Measurements from ENCODE around the gene NOC3L. TPM values are rescaled to one million over a fixed set of nuclear protein-coding genes. Genes with fewer than 3 reads are reported as not detected.
A peak's percentile ranks its signal among the peaks of the same experiment; 100 is the strongest.

Gene NOC3L
- polyA plus RNA-seq, 3 donors: 2.4 to 3.0 (median 2.7) TPM

DNA sequence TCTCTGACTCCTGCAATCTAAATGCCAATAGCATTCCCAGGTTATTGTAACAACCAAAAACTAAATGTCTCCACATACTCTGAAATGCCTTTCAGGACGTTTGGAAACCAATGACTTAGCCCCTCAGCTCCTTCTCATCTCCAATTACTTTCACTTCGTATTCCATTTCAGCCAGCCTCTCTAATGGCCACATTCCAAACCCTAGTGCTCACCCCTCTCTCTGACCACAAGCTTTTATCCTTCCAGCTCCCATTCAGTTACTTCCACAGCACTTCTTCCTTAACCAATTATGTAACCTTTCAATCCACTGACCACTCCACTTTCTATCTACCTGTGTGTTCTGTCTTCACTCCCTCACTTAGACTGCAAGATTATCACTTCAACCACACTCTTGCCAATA lies 4.3 kb downstream of the NOC3L start:
- Histone ChIP-seq H3K36me3 (replicated peaks in 1 of 2; ENCODE audit: control insufficient read depth in 1 of 2, insufficient read depth in 2 of 2, low read length in 2 of 2) (peaks cover 49 to 56% of the 10 kb centered on the region in 2 donors), H4K20me1 (ENCODE audit: insufficient read depth, low read length) (no peaks in the 10 kb centered on the region), H3K4me1 (ENCODE audit: control insufficient read depth in 1 of 2, insufficient read depth in 2 of 2, low read length in 2 of 2) (peaks cover 12 to 21% of the 10 kb centered on the region in 2 donors), H3K27me3 (ENCODE audit: control insufficient read depth in 2 of 2, insufficient read depth in 2 of 2, low read length in 2 of 2) (no peaks in the 10 kb centered on the region), H3K4me2 (replicated peaks; ENCODE audit: extremely low read depth, low read length, poor library complexity, severe bottlenecking) (no peak overlapping the region), H3K9me3 (replicated peaks in 1 of 2; ENCODE audit: control insufficient read depth in 1 of 2, insufficient read depth in 1 of 2, low read length in 2 of 2) (no peaks in the 10 kb centered on the region), H3K27ac (ENCODE audit: low read depth in 1 of 2, low read length in 2 of 2) (no peak overlapping the region), H3K9ac (ENCODE audit: insufficient read depth, low read length, poor library complexity, severe bottlenecking) (no peak overlapping the region), H2AFZ (ENCODE audit: insufficient read depth, low read depth, low read length, poor library complexity, severe bottlenecking) (no peak overlapping the region), H3K79me2 (ENCODE audit: insufficient read depth, low read length) (peaks cover 10% of the 10 kb centered on the region), H3K4me3 (replicated peaks in 1 of 3; ENCODE audit: low read depth in 2 of 3, low read length in 3 of 3) (no peak overlapping the region)
- peaks cover 18% of the 10 kb centered on the region for H3K4me1 Mint-ChIP-seq
- H3K9me3 Mint-ChIP-seq: peaks cover 0 to 2% (median 0%) of the 10 kb centered on the region in 7 donors
- intact Hi-C loops (cut with micrococcal nuclease): no loop called here
- no peak for DNase-seq
- peak overlapping the region in 3 of 7 donors; percentile 0 to 52 (median 1) for H3K27ac Mint-ChIP-seq
- no peak for TF ChIP-seq CTCF (IDR thresholded peaks at IDR 0.05)
- peaks cover 0 to 3% (median 0%) of the 10 kb centered on the region in 3 donors for H3K27me3 Mint-ChIP-seq (ENCODE audit: low read depth in 3 of 3)
- peaks cover 47 to 48% of the 10 kb centered on the region in 2 donors for H3K36me3 Mint-ChIP-seq
- no peak overlapping the region for H3K4me3 Mint-ChIP-seq
- WGBS (ENCODE audit: insufficient coverage): 88% methylated on average over 2 of the region's 2 CpGs

DNA sequence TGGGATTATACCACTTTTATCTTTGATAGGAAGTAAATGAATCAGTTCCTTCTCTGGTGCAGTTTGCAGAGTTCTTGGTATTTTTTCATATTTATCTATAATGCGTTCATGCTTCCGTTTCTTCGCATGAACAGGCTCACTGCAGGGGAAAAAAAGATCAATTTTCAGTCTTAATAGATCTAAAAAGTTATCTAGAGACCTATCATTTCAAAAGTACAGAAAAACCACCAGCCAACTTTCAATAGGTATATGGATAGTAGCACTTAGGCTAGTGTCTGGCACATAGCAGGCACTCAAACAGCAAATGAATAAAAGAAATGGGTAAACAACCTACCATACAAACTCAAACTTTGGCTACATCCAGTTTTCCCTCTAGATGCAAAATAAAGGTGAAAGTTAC lies 5.5 kb downstream of the NOC3L start:
- TF ChIP-seq CTCF (IDR thresholded peaks at IDR 0.05): no peak
- Histone ChIP-seq H3K27me3 (ENCODE audit: control insufficient read depth in 2 of 2, insufficient read depth in 2 of 2, low read length in 2 of 2) (no peaks in the 10 kb centered on the region), H3K79me2 (ENCODE audit: insufficient read depth, low read length) (peaks cover 6% of the 10 kb centered on the region), H3K4me1 (ENCODE audit: control insufficient read depth in 1 of 2, insufficient read depth in 2 of 2, low read length in 2 of 2) (peaks cover 5 to 11% of the 10 kb centered on the region in 2 donors), H4K20me1 (ENCODE audit: insufficient read depth, low read length) (no peaks in the 10 kb centered on the region), H3K36me3 (replicated peaks in 1 of 2; ENCODE audit: control insufficient read depth in 1 of 2, insufficient read depth in 2 of 2, low read length in 2 of 2) (peaks cover 57 to 69% of the 10 kb centered on the region in 2 donors), H3K4me3 (replicated peaks in 1 of 3; ENCODE audit: low read depth in 2 of 3, low read length in 3 of 3) (no peak overlapping the region), H2AFZ (ENCODE audit: insufficient read depth, low read depth, low read length, poor library complexity, severe bottlenecking) (no peak overlapping the region), H3K9me3 (replicated peaks in 1 of 2; ENCODE audit: control insufficient read depth in 1 of 2, insufficient read depth in 1 of 2, low read length in 2 of 2) (no peaks in the 10 kb centered on the region), H3K27ac (ENCODE audit: low read depth in 1 of 2, low read length in 2 of 2) (no peak overlapping the region), H3K4me2 (replicated peaks; ENCODE audit: extremely low read depth, low read length, poor library complexity, severe bottlenecking) (no peak overlapping the region), H3K9ac (ENCODE audit: insufficient read depth, low read length, poor library complexity, severe bottlenecking) (no peak overlapping the region)
- Mint-ChIP-seq H3K9me3 (no peaks in the 10 kb centered on the region), H3K36me3 (peaks cover 57 to 58% of the 10 kb centered on the region in 2 donors), H3K27me3 (ENCODE audit: low read depth in 3 of 3) (no peaks in the 10 kb centered on the region), H3K27ac (no peak overlapping the region), H3K4me3 (no peak overlapping the region), H3K4me1 (peaks cover 11% of the 10 kb centered on the region)
- intact Hi-C loops (cut with micrococcal nuclease): no loop called here
- no peak for DNase-seq
- WGBS (ENCODE audit: insufficient coverage): no CpG with 5 or more reads among the region's 3 CpGs

All from CD14-positive monocyte (primary cell).